ENCODE data around the gene PPM1H.
A peak's percentile ranks its signal among the peaks of the same experiment; 100 is the strongest.

Gene PPM1H

DNA sequence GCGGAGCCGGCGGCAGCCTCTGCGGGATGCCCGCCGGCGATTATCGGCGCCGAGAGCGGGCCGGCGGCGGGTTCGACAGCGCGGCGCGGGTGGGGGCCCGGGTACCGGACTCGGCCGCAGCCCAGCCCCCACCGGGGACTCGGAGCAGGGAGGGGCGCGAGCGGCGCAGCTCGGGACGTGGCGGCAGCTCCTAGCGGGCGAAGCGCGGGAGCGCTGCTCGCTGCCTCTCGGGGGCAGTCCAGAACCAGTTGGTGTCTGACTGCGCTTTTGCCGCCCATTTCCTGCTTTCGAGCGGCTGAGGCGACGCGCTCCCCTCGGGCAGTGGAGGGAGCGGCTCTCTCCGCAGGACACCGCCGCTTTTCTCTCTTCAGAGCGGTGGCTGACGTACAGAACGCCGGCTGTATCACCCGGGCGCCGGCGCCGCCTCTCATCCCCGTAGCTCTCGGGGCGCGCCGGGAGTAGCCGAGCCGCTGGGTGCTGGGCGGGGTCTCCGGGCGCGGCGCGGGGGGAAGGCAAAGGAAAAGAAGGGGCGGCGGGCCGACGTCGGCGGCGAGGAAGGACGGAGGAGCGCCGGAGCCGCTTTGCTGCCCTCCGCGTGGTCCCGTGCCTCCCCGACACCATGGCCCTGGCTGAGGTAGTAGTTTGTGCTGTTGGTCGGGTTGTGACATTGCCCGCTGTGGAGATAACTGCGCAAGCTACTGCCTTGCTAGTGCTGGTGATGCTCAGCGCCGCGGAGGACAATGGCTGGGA, 331.7 kb downstream of the PPM1H start (continued):
- TF ChIP-seq PRDM4 (tag by site-specific recombination; IDR thresholded peaks at IDR 0.05) (no peak), ZNF501 (tag by site-specific recombination; IDR thresholded peaks at IDR 0.05) (peak; percentile 68), HIC1 (tag by site-specific recombination; IDR thresholded peaks at IDR 0.05) (peak; percentile 55), KLF8 (tag by site-specific recombination; IDR thresholded peaks at IDR 0.05) (peak; percentile 71; the same call in 1 of the 2 replicates), SP2 (tag by site-specific recombination; IDR thresholded peaks at IDR 0.05) (peak; percentile 46), ZNF660 (tag by site-specific recombination; IDR thresholded peaks at IDR 0.05) (peak; percentile 40; the same call in 1 of the 2 replicates), ZNF394 (tag by site-specific recombination; IDR thresholded peaks at IDR 0.05; ENCODE audit: borderline replicate concordance) (no peak; the same call in 1 of the 2 replicates), KLF9 (tag by site-specific recombination; IDR thresholded peaks at IDR 0.05; ENCODE audit: low read depth) (peak; percentile 41; the same call in 1 of the 2 replicates), ZNF266 (tag by site-specific recombination; IDR thresholded peaks at IDR 0.05; ENCODE audit: low read depth) (no peak), MZF1 (tag by site-specific recombination; IDR thresholded peaks at IDR 0.05; ENCODE audit: borderline replicate concordance) (no peak), ZNF561 (tag by site-specific recombination; IDR thresholded peaks at IDR 0.05; ENCODE audit: borderline replicate concordance) (0 out of 2 replicates have a peak, but pooled peaks have one; percentile 34), ZNF404 (tag by site-specific recombination; IDR thresholded peaks at IDR 0.05) (no peak), ZNF324 (tag by site-specific recombination; IDR thresholded peaks at IDR 0.05) (no peak; the same call in 1 of the 2 replicates), ZNF221 (tag by site-specific recombination; IDR thresholded peaks at IDR 0.05; ENCODE audit: borderline replicate concordance) (no peak), IKZF3 (tag by site-specific recombination; IDR thresholded peaks at IDR 0.05) (no peak), ZNF2 (tag by site-specific recombination; IDR thresholded peaks at IDR 0.05) (peak; percentile 71; the same call in 1 of the 2 replicates), ZNF530 (tag by site-specific recombination; IDR thresholded peaks at IDR 0.05; ENCODE audit: low read depth) (no peak), ZBTB10 (tag by site-specific recombination; IDR thresholded peaks at IDR 0.05) (peak; percentile 67; the same call in 1 of the 2 replicates), ZNF76 (tag by site-specific recombination; IDR thresholded peaks at IDR 0.05; ENCODE audit: borderline replicate concordance, low read depth) (peak; percentile 67), FEZF1 (tag by site-specific recombination; IDR thresholded peaks at IDR 0.05) (peak; percentile 97), ZBTB20 (tag by site-specific recombination; IDR thresholded peaks at IDR 0.05) (peak; percentile 62; the same call in 1 of the 2 replicates), ZNF596 (tag by site-specific recombination; IDR thresholded peaks at IDR 0.05) (peak; percentile 32), ZXDB (tag by site-specific recombination; IDR thresholded peaks at IDR 0.05) (peak; percentile 43), ZNF184 (tag by site-specific recombination; IDR thresholded peaks at IDR 0.05) (0 out of 2 replicates have a peak, but pooled peaks have one; percentile 72), ZNF292 (tag by site-specific recombination; IDR thresholded peaks at IDR 0.05; ENCODE audit: borderline replicate concordance, low read depth) (no peak), KLF7 (tag by site-specific recombination; IDR thresholded peaks at IDR 0.05; ENCODE audit: borderline replicate concordance) (peak; percentile 51; the same call in 1 of the 2 replicates)
- TF ChIP-seq, protein P1, sequence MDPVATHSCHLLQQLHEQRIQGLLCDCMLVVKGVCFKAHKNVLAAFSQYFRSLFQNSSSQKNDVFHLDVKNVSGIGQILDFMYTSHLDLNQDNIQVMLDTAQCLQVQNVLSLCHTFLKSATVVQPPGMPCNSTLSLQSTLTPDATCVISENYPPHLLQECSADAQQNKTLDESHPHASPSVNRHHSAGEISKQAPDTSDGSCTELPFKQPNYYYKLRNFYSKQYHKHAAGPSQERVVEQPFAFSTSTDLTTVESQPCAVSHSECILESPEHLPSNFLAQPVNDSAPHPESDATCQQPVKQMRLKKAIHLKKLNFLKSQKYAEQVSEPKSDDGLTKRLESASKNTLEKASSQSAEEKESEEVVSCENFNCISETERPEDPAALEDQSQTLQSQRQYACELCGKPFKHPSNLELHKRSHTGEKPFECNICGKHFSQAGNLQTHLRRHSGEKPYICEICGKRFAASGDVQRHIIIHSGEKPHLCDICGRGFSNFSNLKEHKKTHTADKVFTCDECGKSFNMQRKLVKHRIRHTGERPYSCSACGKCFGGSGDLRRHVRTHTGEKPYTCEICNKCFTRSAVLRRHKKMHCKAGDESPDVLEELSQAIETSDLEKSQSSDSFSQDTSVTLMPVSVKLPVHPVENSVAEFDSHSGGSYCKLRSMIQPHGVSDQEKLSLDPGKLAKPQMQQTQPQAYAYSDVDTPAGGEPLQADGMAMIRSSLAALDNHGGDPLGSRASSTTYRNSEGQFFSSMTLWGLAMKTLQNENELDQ (tag by site-specific recombination; IDR thresholded peaks at IDR 0.05; ENCODE audit: low read depth), result no peak
- TF ChIP-seq, protein P2, sequence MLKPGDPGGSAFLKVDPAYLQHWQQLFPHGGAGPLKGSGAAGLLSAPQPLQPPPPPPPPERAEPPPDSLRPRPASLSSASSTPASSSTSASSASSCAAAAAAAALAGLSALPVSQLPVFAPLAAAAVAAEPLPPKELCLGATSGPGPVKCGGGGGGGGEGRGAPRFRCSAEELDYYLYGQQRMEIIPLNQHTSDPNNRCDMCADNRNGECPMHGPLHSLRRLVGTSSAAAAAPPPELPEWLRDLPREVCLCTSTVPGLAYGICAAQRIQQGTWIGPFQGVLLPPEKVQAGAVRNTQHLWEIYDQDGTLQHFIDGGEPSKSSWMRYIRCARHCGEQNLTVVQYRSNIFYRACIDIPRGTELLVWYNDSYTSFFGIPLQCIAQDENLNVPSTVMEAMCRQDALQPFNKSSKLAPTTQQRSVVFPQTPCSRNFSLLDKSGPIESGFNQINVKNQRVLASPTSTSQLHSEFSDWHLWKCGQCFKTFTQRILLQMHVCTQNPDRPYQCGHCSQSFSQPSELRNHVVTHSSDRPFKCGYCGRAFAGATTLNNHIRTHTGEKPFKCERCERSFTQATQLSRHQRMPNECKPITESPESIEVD (tag by site-specific recombination; IDR thresholded peaks at IDR 0.05), result no peak
